HG03196 (cell line): ENCODE data around the gene S100A8.
"Not testable (repeated sequence)": the region's sequence is repeated elsewhere in the genome, so short reads cannot be mapped to it uniquely, and the experiment has no call there.

Source experiments
- ATAC-seq: cut with Tn5 transposase; IDR thresholded peaks from one replicate; pipeline ENCODE4 v1.9.1; 2021; ENCODE audit not compliant: unreplicated experiment

Gene S100A8

DNA sequence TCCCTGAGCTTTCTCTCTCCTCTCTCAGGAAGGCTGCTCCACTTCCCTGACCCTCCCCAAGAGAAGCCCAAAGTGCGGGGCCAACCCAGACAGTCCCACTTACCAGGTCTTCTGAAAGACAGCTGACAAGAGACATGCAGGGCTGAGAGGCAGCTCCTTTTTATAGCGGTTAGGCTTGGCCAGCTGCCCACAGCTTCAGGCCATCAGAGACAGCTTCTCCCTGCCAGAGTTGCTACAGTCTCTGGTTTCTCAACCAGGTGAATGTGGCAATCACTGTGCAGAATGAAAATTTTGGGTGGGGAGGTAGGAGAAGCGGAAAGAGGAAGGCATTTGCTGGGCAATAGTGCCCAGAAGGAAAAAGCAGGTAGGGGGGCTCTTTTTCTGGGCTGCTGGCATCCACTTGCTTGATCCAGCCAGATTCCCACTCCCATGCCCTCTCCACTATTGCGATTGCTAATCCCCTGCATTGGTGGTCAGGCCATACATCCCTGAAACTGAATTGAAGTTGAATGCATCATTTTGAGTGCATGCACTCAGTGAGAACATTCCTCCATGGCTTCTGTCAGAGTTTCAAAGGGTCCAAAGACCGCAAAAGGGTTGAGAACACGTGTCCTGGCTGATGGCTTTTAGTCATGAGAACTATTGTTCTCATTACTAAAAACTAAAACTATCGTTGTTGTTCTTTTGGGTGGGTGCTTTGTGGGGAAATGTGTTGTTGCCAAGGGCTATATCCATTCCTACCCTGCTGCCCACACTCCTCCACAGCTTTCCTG lies at the start of gene S100A8:
TSS of gene S100A8 (minus strand) at position 136 of the 773 bp plus-strand sequence. CDS start 538 bp downstream, outside the sequence.
- ATAC-seq, result no peak

DNA sequence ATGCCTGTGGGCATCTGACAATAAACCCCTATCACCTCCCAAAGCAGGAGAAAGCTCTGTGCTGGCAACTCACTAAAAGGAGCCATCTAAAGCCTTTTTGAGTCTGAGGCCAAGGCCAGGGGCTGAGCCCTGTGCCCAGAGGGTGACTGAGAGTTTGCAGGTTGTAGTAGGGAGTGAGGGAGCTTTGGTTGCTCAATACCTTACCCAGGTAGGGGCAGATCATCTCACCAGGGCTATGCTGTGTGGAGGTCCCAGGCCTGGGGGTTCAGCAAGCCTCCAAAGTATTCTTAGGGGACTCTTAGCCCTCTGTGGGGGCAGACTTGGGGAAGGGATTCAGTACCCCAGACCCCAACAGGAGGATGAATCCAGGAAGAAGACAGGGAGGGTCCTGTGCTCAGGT lies 48.4 kb upstream of the S100A8 start:
- ATAC-seq, result no peak

DNA sequence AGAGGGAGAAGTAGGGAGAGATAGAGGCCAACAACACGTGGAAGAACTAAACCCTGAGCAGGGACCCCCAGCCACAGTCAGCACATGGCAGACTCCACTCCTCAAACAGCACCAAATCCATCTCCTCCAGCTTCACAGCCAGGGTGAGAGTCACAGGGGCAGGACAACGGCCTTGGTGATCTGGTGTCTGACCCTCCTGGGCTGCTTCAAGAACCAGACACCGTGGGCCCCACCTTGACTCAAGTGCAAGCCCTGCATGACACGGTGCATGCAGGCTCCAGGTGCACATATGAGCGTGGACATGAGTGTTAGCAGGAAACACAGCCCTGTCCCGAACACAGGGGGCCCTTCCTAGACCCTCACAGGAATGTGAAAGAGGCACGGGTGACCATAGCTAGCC lies 47.7 kb upstream of the S100A8 start:
- no peak for ATAC-seq

DNA sequence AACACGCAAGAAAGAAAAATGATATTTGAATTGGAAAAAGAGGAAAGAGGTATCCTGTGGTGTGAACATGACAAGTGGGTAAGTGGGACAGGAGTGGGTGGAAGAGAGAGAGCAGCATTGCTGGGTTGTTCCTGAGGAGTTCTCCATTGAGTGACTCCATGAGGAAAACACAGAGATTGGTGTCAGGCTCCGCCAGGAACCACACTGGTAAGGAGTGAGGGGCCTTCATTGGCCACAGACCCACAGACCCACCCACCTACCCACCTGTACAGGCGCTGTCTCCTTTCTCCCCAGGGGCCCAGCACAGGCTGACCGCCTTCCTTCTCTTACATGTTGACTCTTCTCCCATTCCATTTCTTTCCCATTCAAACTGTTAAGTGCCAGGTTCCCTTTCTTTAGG lies 46.4 kb upstream of the S100A8 start:
- no peak for ATAC-seq

DNA sequence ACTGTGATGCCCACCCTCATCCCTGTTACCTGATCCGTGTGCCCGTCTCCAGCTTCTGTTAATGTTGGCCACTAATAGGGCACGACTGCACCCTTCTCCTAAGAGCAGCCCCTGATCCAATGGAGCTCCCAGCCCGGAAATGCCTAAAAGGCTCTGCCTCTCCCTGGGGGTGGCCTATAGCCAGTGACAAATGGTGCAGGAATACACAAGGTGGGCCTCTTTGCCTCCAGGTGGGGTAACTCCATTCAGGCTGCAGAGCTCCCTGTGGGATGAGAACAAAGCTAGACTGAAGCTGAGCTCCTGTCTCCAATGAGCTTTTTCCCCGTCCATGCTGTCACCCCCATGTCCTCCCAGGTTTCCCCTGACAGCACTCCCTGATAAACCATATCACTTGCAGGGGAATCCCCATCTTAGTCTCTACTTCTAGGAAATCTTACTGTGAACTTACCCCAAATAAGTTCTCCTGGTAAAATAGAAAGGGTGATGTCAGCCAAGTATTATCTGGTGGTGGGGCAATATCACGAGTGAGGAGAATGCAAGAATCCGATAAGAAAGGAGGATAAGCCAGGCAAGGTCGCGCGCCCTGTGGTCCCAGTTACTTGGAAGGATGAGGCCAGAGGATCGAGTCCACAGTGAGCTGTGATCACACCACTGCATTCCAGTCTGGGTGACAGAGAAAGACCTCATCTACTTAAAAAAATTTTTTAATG lies 44.0 kb upstream of the S100A8 start:
- ATAC-seq, result no peak

DNA sequence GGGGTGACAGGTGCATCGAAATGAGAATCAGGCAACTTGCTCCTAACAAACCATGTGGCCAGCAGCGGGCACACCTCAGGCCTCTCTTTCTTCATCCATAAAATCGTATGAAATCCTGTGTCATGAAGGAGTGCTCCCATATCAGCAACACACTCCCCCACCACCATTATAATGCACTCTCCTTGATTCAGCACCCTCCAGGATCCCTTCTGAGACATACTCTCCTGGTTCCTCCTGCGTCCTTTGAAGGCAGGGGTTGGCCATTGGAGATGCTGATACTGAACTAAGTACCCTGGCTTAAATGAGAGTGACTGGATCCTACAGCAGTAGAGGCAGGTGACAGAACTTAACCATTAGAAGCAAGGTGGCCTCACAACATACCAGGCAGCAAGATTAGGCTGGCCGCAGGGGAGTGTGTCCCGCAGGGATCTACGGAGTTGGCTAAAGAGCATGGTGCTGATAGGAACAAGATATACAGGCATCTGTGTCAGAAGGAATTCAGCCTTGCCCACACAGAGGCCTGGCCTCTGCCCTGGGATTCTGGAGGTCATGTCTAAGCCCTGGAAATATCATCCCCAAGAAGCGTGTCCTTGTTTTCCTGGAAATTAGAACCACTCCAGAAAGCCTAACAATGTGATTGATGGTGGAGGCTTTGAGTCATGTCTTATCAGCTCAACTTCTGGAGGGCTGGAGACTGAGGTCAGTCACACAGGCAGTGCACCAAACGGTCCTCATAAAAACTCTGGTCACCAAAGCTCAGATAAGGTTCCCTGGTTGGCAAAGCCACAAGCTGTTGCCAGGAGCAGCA lies 42.2 kb upstream of the S100A8 start:
- ATAC-seq, result no peak

DNA sequence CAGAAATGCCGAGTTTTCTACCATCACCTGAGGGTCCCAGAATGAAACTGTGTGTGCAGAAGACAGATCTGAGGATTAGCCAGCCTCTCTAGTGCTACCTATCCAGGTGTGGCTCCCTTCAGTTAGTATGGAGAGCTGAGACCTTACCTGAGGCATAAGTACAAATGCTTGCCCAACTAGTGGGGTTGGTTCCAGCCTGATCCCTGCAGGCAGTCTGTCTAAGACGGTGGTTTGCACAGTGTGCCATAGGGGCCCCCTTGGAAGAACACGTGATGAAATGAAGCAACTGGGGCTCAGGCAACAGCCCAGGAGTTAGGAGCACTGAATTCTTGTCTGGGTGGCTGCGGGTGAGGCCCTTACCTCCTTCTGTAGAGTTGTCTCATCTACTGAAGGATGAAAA lies 41.1 kb upstream of the S100A8 start:
- ATAC-seq, result no peak

DNA sequence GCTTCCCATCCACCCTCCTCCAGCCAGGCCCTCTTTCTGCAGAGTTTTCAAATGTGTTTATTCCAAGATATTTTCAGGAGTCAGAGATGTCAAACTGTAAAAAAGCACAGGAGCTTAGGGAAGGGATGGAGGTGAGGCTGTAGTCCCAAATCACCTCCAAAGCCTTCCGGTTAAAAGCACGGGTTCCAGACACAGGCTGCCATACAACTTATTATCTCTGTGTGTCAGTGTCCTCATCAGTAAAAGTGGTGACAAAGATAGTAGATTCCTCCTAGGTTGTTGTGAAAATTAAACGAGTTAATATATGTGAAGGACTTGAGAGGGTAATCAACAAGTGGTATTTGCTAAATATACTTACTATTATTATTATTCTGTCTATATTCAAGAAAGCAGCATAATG lies 40.6 kb upstream of the S100A8 start:
- ATAC-seq, result no peak

DNA sequence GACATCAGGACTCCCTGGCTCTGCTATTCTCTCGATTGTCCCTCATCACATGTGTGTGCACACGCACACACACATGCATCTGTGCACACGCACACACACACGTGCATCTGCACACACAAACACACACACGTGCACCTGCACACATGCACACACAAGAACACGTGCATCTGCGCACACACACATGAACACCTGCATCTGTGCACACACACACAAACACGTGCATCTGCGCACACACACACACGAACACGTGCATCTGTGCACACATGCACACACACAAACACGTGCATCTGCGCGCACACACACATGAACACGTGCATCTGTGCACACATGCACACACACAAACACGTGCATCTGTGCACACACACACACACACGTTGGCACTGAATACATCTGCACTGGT lies 40.1 kb upstream of the S100A8 start:
- no peak for ATAC-seq

DNA sequence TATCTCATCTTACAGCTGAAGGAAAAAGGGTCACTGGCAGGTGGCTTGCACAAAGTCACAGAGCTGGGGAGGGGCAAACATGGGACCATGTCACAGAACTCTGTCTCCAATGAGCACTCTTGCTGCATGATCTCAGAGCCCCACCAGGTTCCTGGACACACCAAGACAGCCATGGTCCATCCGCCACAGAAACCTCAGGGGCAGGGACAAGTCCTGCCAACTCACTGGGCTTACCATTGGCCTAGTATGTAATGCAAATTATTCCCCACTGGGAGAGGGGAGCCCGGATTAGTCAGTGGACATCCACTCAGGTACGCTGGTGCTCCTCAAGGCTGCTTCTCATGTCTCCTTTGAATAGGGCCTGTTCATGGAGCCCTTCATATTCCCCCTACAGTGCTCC lies 39.7 kb upstream of the S100A8 start:
- no peak for ATAC-seq

DNA sequence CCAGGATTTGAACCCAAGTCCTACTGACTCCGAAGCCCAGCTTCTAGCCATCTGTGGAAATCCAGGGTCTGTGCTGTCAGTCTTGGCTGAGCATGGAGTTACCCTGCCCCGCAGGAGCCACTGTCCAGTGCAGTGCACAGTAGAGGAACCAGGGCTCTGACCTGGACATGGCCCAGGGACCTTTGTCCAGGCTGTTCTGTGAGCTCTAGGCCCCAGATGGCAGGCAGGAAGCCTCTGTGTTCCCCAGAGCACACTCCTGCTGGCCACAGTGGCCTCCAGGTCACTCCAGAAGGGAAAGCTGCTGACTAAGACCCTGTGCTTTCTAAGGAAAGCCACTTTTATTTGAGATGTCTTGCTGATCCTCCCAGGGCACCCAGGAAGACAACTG lies 39.3 kb upstream of the S100A8 start:
- no peak for ATAC-seq

DNA sequence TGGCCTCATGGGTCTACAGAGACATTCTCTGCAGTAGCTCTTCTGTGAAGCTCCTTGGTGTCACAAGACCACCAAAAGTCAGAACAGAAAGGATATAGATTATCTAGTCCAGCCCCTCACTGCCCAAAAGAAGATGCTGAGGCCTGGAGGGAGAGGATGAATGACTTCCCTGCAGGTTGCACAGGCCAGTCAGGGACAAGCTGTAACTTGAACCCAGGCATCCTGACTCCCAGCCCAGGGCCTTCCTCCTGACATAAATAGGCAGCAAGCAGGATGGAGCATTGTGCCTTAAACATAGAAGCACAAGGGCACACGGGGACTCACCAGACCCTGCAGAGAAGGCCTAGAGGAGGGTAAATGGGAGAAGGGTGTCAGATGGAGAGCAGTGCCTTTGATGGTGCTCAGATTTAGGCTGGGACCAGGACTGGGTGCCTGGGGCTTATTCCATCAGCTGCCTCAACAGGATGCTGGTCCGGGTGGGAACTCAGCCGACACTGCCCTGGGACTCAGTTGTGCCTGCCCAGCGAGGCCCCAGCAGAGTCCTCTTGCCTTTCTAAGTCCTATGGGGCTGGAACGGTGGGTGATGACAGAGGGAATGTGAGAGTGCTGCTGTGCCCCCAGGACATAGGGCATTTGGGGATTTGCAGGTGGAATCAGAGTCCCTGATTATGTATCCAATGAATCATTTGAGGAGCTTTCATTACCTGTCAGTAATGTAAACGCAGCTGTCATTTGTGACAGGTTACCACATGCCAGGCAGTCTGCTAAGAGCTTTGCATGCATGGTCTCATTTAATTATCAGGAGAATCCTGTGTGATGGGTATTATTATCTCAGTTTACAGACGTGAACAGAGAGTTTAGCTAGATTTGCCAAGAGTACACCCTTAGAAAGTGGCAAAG lies 38.6 kb upstream of the S100A8 start:
- ATAC-seq, result no peak

DNA sequence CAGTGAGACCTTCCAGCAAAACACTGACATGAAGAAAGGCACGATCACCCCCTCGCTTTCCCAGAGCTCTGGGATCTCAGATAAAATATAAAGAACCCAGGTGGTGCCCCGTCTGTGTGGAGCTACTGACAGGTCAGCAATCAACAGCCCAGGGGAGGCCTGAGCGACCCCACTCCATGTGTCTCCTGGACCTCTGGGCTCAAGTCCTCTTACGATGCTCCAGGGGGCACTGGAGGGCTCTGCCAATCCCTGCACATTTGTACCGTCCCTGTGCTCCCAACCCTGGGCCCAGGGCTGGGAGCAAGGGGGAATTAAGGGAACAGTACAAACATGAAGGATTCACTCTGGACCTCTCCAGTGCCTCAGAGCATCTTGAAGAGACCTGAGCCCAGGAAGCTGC lies 37.9 kb upstream of the S100A8 start:
- ATAC-seq, result no peak

DNA sequence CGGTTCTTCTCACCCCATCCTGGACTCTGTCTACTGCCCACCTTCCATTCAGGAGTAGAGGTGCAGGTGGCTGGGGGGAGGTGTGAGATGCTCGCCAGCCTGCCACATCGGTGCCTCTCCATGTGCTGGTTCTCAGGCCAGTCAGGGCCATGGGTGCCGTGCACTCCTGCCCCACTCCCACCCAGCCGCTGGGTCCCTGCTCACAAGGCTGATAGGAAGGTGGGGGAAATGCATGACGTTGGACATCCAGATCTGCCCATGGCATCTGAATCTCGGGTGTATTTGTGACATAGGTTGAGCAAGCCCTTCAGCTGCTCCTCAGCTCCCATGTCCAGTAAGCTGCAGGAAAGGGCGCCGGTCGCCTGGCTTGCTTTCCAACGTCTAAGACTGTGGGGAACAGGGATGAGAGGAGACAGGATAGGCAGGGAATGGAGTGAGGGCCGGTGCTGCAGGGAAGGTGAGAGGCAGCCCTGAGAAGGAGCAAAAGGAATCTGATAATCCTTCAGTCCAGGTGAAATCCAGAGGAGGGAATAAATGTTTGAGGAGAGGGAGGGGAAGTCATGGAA lies 37.3 kb upstream of the S100A8 start:
- no peak for ATAC-seq

DNA sequence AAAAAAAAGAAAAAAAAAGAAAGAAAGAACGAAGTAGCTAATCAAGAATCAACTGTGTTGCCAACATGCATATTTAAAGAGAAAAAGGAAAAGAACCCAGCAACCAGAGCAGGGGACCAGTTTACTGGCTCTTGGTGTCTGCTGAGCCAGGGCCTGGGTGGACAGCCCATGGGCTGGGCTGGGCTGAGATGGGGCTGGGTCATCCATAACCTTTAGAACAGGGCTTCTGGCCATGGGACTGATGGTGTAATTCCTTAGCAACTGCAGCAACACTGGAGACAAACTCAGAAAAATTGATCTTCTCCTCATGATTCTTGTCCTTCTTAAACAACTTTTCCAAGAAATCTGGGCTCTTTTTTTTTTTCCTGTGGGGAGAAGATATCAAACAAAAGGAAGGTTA lies 35.9 kb upstream of the S100A8 start:
- ATAC-seq, result no peak

DNA sequence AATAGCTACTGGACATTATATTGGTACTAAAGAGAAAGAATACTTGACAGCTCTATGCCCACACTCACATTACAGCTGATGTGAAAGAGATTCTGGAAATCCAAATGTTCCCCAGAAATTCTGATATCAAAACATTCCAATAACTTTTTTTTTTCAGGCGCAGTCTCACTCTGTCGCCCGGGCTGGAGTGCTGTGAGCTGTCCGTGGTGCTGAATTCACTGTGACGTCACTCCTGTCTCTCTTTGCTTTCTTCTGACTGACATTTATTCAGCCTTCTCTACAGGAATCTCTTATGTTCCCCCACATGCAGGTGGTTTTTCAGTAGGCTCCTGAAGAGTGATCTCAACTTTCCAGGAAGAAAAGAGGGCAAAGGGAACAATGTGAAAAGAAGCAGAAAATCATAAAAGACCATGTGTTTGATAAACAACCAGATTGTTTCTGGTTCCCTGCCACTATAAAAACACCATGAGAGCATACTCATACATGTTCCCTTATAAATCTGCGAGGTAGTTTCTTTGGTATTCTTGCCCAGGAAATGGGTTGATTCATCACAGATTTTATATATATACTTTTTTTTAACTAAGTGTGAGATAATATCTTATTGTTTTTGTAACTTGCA lies 31.7 kb upstream of the S100A8 start:
- ATAC-seq, result no peak

DNA sequence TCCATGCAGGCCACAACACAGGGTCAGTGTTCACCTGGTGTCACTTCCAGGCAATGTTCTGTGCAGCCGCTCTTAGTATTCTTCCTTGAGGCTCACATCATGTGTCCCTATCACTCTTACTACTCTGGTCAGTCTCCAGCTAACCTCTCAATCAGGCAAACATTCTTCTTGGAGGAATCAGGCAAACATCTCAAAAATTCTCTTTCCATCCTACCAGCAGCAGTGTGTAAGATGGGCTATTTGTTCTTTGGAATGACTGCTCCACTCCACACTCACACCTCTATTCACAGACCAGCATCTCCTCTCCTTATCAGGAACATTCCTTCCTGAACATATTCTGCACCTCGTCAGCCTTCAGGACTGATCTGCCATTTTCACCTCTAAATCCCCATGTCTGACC lies 29.4 kb upstream of the S100A8 start:
- no peak for ATAC-seq

DNA sequence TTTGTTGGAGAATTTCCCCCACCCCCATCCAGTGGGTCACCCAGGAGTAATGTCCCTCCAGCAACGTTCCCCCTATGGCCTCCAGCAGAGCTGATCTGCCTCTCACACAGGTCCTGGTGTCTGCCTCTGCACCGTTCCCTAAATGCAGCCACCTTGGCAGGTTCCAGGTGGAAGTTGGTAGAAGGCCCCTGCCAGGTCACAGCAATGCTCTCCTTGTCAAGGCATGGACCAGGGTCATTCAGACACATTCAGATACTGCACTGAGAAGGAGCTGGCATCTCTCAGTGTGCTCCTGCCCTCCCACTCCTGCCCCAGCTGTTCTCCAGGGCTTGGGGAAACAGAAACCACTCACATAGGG lies 28.5 kb upstream of the S100A8 start:
- ATAC-seq, result not testable (repeated sequence)

DNA sequence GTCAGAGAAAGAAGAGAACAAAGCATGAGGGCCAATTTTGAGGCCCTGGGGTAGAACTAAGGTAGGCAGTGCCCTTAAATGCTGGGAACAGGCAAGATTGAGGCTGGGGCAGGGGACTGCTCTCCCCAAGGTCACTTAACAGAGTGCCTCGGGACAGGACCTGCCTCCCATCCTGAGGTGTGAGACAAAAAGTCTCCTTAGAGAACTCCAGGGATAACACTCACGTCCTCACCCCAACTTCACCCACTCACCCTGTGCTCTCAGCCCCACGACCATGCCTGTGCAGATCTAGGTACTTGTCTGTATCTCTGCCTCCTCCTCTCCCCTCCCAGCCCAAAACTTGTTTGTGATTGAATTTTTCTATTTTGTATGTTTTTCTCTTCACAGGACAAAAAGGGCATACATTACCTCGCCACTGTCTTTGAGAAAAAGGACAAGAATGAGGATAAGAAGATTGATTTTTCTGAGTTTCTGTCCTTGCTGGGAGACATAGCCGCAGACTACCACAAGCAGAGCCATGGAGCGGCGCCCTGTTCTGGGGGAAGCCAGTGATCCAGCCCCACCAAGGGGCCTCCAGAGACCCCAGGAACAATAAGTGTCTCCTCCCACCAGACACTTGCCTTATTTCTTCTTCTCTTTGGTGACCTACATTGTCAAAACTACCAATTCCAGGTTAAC lies 28.0 kb upstream of the S100A8 start:
- ATAC-seq, result not testable (repeated sequence)
